Stimulated activated CD4-positive, alpha-beta T cell treated with anti-CD3 and anti-CD28 coated beads, Interleukin-15, amount 100 ng/mL, for 48 hours (primary cell): ENCODE results near the gene HMGA1.
A peak's percentile ranks its signal among the peaks of the same experiment; 100 is the strongest.

Experiments
- DNase-seq, 2 donors: peaks; one replicate each; pipeline ENCODE4 v3.0.0-alpha.2; 2020; ENCODE audit warnings: low read depth in 2 of 2

Gene HMGA1

DNA sequence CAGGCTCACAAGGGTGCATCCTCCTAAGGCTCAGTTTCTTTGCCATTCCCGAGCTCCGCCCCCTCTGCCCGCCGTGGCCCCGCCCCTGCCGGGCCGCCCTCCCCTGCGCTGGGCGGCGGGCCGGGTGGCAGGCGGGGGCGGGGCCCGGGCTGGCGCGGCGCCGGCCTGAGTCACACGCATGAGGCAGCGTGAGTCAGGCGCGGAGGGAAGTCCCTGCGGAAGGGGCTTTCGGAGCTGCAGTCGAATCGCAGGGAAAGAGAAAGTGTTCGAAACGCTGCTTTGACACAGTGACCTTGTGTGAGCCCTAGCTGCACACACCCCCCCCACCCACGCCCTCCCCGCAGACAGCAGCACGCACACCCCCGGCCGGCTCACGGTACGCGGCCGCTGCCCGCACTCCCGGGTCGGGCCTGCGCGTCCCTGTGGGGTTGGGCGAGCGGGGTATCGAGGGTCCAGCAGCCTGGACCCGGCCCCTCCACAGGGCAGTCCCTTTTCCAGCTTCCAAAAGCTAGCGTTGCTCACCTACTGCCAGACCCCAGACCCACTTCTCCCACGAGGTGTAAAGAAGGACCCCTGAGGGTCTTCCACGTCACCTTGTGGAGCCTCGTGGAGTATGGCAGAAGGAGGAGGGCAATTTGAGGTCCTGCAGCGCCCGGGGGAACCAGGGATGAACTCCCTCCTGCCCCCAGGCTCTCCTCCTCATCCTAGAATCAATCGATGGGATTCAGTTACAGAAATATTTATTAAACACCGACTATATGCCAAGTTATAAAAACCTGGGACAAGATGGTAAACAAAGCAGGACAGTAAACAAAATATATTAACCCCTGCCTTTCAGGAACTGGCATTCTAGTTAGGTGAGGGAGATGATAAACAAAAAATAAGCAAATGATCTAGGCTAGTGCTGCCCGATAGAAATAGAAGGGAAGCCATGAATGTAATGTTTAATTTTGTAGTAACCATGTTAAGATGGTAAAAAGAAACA is 12.4 kb upstream of the HMGA1 start:
- DNase-seq = peak; percentile 88 to 94

GRCh38 chr6:34225551-34225950 is 11.1 kb upstream of the HMGA1 start:
- no peak for DNase-seq

GRCh38 chr6:34226066-34226465 is 10.6 kb upstream of the HMGA1 start:
- no peak for DNase-seq

- no peak for DNase-seq
Observed at GRCh38 chr6:34226731-34227586, 9.7 kb upstream of the HMGA1 start.

GRCh38 chr6:34227761-34228421 is 8.8 kb upstream of the HMGA1 start:
- DNase-seq = no peak

DNA sequence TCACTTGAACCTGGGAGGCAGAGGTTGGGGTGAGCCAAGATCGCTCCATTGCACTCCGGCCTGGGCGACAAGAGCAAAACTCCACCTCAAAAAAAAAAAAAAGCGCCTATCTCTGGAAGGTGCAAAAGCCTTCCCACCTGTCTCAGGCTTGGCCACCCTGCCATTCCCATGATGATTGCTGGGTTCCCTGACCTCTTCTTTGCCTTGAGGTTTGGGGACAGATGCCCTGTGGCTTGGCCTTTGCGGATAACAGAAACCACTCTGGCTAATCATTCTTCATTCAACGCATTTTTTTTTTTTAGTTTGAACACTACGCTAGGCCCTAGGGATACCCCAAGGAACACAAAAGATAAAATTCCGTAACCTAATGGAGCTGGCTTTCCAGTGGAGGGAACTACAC is 6.8 kb upstream of the HMGA1 start:
- DNase-seq = no peak

DNA sequence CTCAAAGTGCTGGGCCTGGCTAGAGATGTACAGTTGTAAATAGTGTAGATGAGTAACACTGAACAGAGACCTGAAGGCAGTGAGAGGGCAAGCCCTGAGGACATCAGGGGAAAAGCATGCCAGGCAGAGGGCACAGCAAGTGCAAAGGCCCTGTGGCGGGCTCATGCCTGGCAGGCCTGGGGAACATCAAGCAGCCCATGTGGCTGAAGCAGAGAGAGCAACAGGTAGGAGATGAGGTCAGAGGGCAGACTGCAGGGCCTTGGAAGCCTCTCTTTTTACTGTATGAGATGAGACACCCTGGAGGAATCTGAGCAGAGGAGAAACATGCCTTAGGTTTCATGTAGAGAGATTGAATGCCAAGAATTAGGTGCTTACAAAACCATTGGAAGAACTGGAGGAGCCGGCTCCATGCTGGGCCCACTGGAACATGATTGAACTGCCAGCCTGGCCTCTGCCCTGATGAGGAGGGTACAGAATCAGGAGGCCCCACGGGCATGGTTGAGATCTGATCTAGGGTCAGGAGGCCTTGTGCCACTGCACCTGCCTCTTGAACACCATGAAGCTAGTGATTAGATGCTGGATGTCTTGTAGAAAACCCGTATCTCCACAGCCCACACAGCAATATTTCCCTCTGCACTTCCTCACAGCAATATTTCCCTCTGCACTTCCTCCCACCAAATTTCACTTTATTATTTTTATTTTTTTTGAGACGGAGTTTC is 5.9 kb upstream of the HMGA1 start:
- no peak for DNase-seq

DNA sequence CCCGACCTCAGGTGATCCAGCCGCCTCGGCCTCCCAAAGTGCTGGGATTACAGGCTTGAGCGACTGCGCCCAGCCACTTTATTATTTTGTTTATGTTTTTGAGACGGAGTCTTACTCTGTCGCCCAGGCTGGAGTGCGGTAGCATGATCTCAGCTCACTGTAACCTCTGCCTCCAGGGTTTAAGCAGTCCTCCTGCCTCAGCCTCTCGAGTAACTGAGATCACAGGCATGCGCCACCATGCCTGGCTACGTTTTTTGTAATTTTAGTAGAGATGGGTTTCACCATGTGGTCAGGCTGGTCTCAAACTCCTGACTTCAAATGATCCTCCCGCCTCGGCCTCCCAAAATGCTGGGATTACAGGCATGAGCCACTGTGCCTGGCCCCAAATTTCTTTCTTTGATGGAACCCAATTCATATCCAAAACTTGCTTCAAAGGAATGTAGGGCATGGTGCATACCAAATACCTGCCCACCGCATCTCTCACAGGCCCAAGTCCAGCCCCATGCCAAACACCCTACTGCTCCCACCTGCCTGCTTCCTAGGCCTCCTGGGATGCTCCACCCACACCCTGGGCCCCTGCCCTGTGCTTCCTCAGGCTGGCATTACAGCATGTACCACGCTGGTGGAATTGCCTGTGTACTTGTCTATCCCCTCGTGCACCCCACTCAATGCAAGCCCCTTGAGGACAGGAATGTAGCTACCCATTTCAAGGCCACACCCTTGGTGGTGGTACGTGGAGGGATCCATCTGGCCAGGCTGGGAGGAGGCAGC is 4.9 kb upstream of the HMGA1 start:
- no peak for DNase-seq

DNA sequence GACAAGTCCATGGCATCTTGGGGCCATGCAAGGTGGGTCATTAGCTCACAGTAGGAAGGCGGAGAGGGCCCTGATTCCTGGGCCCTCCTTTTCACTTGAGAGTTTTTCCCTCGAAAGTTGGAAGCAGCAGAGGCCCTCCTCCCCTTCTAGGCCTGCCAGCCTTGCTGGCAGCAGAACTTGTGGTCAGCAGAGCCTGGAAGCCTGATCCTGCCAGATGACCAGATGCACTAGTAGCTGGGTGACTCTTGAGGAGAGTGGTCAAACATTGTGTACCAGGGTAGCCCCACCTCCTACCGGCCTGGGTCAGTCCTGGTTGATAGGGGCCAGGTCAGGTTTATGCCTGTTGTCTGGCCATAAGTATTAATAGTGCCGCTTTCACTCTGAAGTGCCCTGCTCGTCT is 3.8 kb upstream of the HMGA1 start:
- DNase-seq = no peak

DNA sequence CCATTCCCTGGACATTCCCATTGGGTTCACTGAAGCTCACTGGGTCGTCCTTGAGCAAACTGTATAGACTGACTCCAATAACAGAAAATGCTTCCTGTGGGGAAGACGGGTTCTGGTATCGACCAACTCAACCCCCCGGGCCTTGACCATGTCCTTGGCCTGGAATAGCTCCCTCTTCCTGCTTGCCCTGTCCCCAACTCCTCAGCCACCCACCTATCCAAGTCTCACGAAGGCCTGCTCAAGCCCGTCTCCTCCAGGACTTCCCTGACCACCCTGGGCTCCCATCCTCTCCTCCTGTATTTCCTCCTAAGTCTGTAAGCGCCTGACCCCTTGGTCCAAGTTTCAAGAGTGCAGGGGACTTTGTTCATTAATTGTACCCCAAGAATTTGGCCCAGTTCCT is 2.8 kb upstream of the HMGA1 start:
- no peak for DNase-seq

GRCh38 chr6:34234667-34235306 is 1.9 kb upstream of the HMGA1 start:
- no peak for DNase-seq

GRCh38 chr6:34235307-34236130 is 1.2 kb upstream of the HMGA1 start:
- peak; percentile 62 to 63 for DNase-seq

DNA sequence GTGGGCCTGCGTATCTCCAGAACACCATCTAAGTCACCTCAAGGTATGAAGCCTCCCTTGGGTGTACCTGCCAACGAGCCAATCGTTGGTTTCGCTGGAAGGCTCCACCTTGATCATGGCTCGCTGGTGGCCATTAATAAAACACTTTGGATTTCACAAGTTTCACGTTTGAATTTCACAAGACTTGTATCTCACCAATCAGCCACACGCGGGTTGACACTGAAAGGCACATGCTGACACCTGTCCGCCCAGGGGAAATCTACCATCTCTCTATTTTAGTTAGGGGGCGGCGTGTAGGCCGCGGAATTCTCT is 586 bp upstream of the HMGA1 start:
- DNase-seq = no peak

- no peak for DNase-seq
Observed at GRCh38 chr6:34237316-34237721, 646 bp downstream of the HMGA1 start.

GRCh38 chr6:34237722-34238584 is 1.3 kb downstream of the HMGA1 start:
- DNase-seq = peak in 1 of 2 donors; percentile 71

DNA sequence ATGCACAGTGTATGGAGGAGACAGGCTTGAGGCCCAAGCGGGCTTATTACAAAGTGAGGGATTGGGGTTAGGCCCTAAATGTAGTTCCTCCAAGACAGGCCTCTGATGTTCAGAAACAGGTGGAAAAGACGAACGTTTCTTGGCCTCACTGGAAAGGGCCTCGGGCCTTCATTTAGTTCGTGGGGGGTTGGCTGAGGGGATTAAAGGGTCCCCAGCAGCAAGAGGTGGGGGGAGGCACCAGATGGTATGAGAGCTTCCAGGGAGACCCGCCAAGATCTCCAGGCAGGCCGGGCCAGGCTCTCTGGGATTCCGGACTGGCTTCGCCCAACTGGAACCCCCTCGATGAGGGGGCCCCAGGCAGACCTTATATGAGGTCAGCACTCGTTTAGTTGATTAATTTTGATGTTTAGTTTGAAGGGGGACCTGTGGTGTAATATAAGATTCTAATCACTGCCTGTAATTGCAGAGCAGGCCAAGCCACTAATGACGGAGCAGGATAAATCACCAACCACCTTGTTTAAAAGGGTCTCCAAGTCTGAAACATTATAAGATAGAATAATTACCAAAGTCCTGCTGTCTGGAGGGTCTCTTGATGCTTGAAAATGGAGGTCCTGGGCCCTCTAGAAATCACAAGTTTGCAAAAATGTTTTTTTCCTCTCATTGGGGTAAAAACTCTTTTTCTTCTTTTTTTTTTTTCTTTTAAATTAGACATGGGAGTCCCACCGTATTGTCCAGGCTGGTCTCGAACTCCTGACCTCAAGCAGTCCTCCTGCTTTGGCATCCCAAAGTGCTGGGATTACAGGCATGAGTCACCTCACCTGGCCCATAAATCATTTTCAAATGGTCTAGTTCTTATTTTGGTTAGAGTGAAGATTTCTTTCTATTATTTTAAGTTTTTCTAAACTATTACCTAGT is 2.2 kb downstream of the HMGA1 start:
- DNase-seq = no peak

DNA sequence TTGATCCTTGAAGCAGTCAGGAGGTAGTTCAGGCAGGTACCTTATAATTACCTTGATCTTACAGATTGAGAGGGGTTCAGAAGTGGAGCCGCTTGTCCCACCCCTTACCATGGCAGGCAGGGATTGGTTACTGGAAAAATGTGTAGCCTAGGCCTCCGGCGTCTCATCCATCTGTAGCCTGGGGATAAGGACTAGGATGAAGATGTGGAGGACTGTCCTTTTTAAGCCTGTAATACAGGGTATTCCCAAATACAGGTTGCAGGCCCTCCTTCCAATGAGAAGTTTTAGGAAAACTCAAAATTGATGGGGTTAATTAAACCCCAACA is 2.8 kb downstream of the HMGA1 start:
- DNase-seq = no peak

GRCh38 chr6:34239893-34240292 is 3.2 kb downstream of the HMGA1 start:
- DNase-seq = no peak
